ENCODE measurements around the gene OLR1. TPM values are rescaled to one million over a fixed set of nuclear protein-coding genes. Genes with fewer than 3 reads are reported as not detected.

The OLR1 gene
- total and polyA plus RNA-seq, 2 of the 4 experiments (the other 2 are of a cell fraction), result 3.2 to 4.1 TPM

DNA sequence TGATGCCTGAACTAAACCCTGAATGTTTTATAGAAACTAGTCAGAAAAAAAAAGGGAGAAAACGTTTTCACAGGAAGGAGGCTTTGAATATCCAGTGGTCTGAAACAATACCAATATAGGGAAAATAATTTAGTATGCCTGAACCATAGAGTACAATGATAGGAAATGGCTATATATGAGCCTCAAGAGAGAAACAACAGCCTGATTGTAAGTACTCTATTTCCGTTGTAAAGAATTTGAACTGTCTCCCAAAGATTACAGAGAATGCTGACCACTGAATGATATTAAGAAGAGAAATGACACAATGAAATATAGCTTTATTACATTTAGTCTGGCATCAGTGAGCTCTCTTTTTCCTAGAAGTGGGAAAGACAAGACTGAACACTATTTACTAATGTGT is 35.2 kb upstream of the OLR1 start (continued):
- TF ChIP-seq NFE2L2 (IDR thresholded peaks at IDR 0.05; ENCODE audit: low read depth, low read length), result no peak
- TF ChIP-seq CEBPB (IDR thresholded peaks at IDR 0.05; ENCODE audit: low read depth, low read length), result no peak
- no peak for TF ChIP-seq FOS (IDR thresholded peaks at IDR 0.05; ENCODE audit: low read depth, low read length)

DNA sequence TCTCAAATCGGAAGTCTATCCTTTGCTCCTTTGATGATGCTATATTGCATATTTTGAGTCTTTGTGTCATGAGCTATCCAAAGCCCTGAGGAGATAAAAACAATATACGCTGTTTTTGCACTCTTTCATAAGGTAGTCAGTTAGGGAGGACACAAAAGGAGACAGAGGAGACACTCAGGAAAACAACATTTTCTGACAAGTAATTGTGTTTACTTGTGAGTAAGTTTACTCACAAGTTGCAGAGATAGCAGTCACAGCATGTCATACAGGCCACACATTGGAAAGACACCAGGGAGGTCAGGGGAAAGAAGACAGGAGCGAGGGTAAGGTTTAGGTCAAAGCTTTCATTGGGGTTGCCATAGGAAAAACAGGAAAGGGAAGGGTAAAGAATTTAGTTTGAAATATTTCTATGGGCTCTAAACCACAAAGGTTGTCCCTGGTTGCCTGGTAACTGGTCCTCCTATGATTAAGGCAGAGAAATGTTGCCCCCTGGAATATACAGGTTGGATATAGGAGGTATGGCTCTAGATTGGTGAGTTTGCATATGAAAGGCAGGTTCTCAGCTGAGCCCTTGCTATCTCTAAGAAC is 33.4 kb upstream of the OLR1 start:
- dilution Hi-C loops (cut with HindIII; ENCODE audit: low sequenced_read_pairs, unreplicated experiment), result no loop called here
- peak overlapping the region; percentile 83 for H3K4ac ChIP-seq (ENCODE audit: low read depth, low read length)
- H3K4me1 ChIP-seq (ENCODE audit: control insufficient read depth, insufficient read depth, low read length), result peaks cover 2% of the 10 kb centered on the region; the same call in 1 of the 2 replicates
- peak overlapping the region; percentile 97 for H2BK5ac ChIP-seq (ENCODE audit: low read depth, low read length, poor library complexity, severe bottlenecking)
- H3K36me3 ChIP-seq (ENCODE audit: control insufficient read depth, insufficient read depth, low read length), result no peaks in the 10 kb centered on the region
- peak overlapping the region; percentile 94 for H2BK120ac ChIP-seq (ENCODE audit: low read depth, low read length)
- BruUV-seq (replicated peaks), result no TSS peak
- H2AK5ac ChIP-seq (ENCODE audit: low read depth, low read length), result peak overlapping the region; percentile 70; the same call in 1 of the 2 replicates
- no peak overlapping the region; the same call in 1 of the 2 replicates for H3K56ac ChIP-seq (ENCODE audit: extremely low read depth, insufficient read depth, low read length)
- POLR2A ChIA-PET (ENCODE audit: unreplicated experiment), result no interaction called here
- TF ChIP-seq RFX5 (IDR thresholded peaks at IDR 0.05; ENCODE audit: low read depth, low read length), result no peak
- no peak for TF ChIP-seq MXI1 (IDR thresholded peaks at IDR 0.05; ENCODE audit: borderline replicate concordance, low read depth, low read length)
- TF ChIP-seq, protein P1, sequence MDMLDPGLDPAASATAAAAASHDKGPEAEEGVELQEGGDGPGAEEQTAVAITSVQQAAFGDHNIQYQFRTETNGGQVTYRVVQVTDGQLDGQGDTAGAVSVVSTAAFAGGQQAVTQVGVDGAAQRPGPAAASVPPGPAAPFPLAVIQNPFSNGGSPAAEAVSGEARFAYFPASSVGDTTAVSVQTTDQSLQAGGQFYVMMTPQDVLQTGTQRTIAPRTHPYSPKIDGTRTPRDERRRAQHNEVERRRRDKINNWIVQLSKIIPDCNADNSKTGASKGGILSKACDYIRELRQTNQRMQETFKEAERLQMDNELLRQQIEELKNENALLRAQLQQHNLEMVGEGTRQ (IDR thresholded peaks at IDR 0.05; ENCODE audit: low read depth, low read length), result no peak
- TF ChIP-seq FOS (IDR thresholded peaks at IDR 0.05; ENCODE audit: low read depth, low read length), result no peak
- TF ChIP-seq CHD1 (IDR thresholded peaks at IDR 0.05; ENCODE audit: low read depth, low read length), result no peak
- no peak for TF ChIP-seq MAFK (IDR thresholded peaks at IDR 0.05; ENCODE audit: low read depth, low read length)
- no peak for TF ChIP-seq MAZ (IDR thresholded peaks at IDR 0.05; ENCODE audit: borderline replicate concordance, low read depth, low read length)
- no peak overlapping the region for H2AK9ac ChIP-seq (replicated peaks; ENCODE audit: low read depth, low read length, poor library complexity)
- H4K91ac ChIP-seq (ENCODE audit: insufficient read depth, low read depth, low read length), result peak overlapping the region; percentile 82
- H2BK20ac ChIP-seq (ENCODE audit: low read depth, low read length), result peak overlapping the region; percentile 97
- 0 out of 2 replicates have a peak, but pooled peaks cover 3% of the 10 kb centered on the region for H3K9me1 ChIP-seq (ENCODE audit: insufficient read depth, low read length)
- H3K18ac ChIP-seq (ENCODE audit: low read depth, low read length), result peak overlapping the region; percentile 95; the same call in 1 of the 2 replicates
- H4K5ac ChIP-seq (ENCODE audit: low read depth, low read length), result peak overlapping the region; percentile 75; the same call in 1 of the 2 replicates
- ATAC-seq (ENCODE audit: low read depth) (peak; percentile 78), DNase-seq (peak; percentile 53)
- peak overlapping the region; percentile 78 for H2AFZ ChIP-seq (replicated peaks; ENCODE audit: low read length, poor library complexity)
- peak overlapping the region; percentile 43; the same call in 1 of the 2 replicates for H3K4me2 ChIP-seq (ENCODE audit: low read depth, low read length)
- WGBS, 2 experiments (ENCODE audit: extremely low coverage in 2 of 2, insufficient read length in 1 of 2), result 100% methylated on average over 1 of the region's 3 CpGs; no CpG with 5 or more reads in 1 of the 2 experiments
- H3K27ac ChIP-seq (ENCODE audit: insufficient read depth, low read length), result peak overlapping the region; percentile 85
- no peak overlapping the region for H3K4me3 ChIP-seq (ENCODE audit: insufficient read depth, low read depth, low read length)
- H3K9ac ChIP-seq (ENCODE audit: low read depth, low read length), result no peak overlapping the region
- peak overlapping the region in 1 of 2 experiments; percentile 96; a peak in 2 of 4 replicates for H4K8ac ChIP-seq (ENCODE audit: low read depth in 2 of 2, low read length in 2 of 2)
- no peaks in the 10 kb centered on the region for H3K79me1 ChIP-seq (ENCODE audit: low read depth in 1 of 2, low read length in 2 of 2)
- intact Hi-C loops (cut with micrococcal nuclease), result no loop called here
- no peaks in the 10 kb centered on the region for H4K20me1 ChIP-seq (ENCODE audit: insufficient read depth, low read length)
- peak overlapping the region; percentile 77 for H3K14ac ChIP-seq (replicated peaks; ENCODE audit: low read depth, low read length)
- H3K9me3 ChIP-seq (ENCODE audit: control insufficient read depth, insufficient read depth, low read length), result no peaks in the 10 kb centered on the region
- H3K27me3 ChIP-seq (ENCODE audit: control insufficient read depth, insufficient read depth, low read length), result no peaks in the 10 kb centered on the region
- H2BK15ac ChIP-seq (ENCODE audit: low read depth, low read length), result no peak overlapping the region; the same call in 2 of the 3 replicates
- in situ Hi-C loops (cut with MboI; ENCODE audit: low sequenced_read_pairs), result no loop called here
- CTCF ChIA-PET, result no interaction called here
- peak overlapping the region; percentile 64; the same call in 1 of the 2 replicates for H3K23ac ChIP-seq (ENCODE audit: low read depth, low read length)

Data from IMR-90 (cell line).